GM12878 (cell line): ENCODE measurements around the gene ZNF618. TPM values are rescaled to one million over a fixed set of nuclear protein-coding genes. Genes with fewer than 3 reads are reported as not detected.

Experiments
- ATAC-seq: fragments of 200-7000 bp; cut with Tn5 transposase; 3 replicates; pipeline ENCODE4 v1.9.1; 2020; ENCODE audit warnings: mild to moderate bottlenecking, moderate library complexity
- BruUV-seq: library from RNA; stranded (reverse); fragments of 400-500 nt; replicated peaks from 2 replicates; lab custom pipeline; 2021; lab: Mats Ljungman, UMichigan
- CTCF ChIA-PET: fragments of 300-600 bp; sonication (Branson Sonifier 250); formaldehyde crosslinking; extraction: SDS; loops from one replicate; lab custom pipeline; 2021; ENCODE audit warnings: inconsistent platforms; lab: Yijun Ruan, JAX
- POLR2A ChIA-PET: fragments of 350-600 bp; formaldehyde crosslinking; extraction: SDS; loops from one replicate; lab custom pipeline; 2021; ENCODE audit warnings: inconsistent platforms; lab: Charles Lee
- RAD21 ChIA-PET: fragments of 300-600 bp; sonication (Branson Sonifier 250); formaldehyde crosslinking; loops from one replicate; lab custom pipeline; 2023; ENCODE audit warnings: antibody characterized with exemption; ENCODE audit not compliant: unreplicated experiment; lab: Charles Lee
- SMC1A ChIA-PET: fragments of 300-600 bp; sonication (Branson Sonifier 250); formaldehyde crosslinking; loops from one replicate; lab custom pipeline; 2023; ENCODE audit not compliant: unreplicated experiment, uncharacterized antibody; lab: Charles Lee
- DNase-seq: peaks from one replicate; pipeline ENCODE4 v3.0.0-alpha.2; 2011; ENCODE audit warnings: low read depth, low spot score
- FAIRE-seq: peaks from 3 replicates; lab custom pipeline; 2011; peaks lifted over from hg19 to GRCh38; lab: Jason Lieb, UNC
- H2AFZ ChIP-seq: 2 replicates; pipeline ENCODE4 v1.6.0; 2011; ENCODE audit warnings: low read depth, low read length, control low read depth; ENCODE audit not compliant: control insufficient read depth
- H3K27ac ChIP-seq: 2 replicates; pipeline ENCODE4 v1.5.1; 2011; ENCODE audit warnings: control low read depth; ENCODE audit not compliant: control insufficient read depth, insufficient read depth
- H3K27me3 ChIP-seq, 2 experiments: replicated peaks in 1 of 2; 2 replicates each; pipeline versions ENCODE4 v1.6.0 to v1.6.1; 2011; ENCODE audit warnings: low read length in 1 of 2; ENCODE audit not compliant: control insufficient read depth in 2 of 2, insufficient read depth in 2 of 2
- H3K36me3 ChIP-seq, 2 experiments: 2 replicates each; pipeline ENCODE4 v1.5.1; 2011; ENCODE audit warnings: low read length in 1 of 2; ENCODE audit not compliant: control insufficient read depth in 2 of 2, insufficient read depth in 2 of 2
- H3K4me1 ChIP-seq: 2 replicates; pipeline ENCODE4 v1.6.1; 2011; ENCODE audit warnings: mild to moderate bottlenecking, low read length, moderate library complexity, mixed read lengths; ENCODE audit not compliant: control insufficient read depth, insufficient read depth
- H3K4me2 ChIP-seq: 2 replicates; pipeline ENCODE4 v1.6.0; 2011; ENCODE audit warnings: control low read depth; ENCODE audit not compliant: control insufficient read depth, insufficient read depth
- H3K4me3 ChIP-seq: fragments of 200-600 bp; sonication (generic); 2 replicates; pipeline ENCODE4 v1.5.1; 2016
- H3K79me2 ChIP-seq: 2 replicates; pipeline ENCODE4 v1.6.0; 2011; ENCODE audit warnings: low read length; ENCODE audit not compliant: control insufficient read depth, insufficient read depth
- H3K9ac ChIP-seq: 2 replicates; pipeline ENCODE4 v1.8.0; 2011; ENCODE audit warnings: low read length, control low read depth, mixed read lengths; ENCODE audit not compliant: control insufficient read depth, insufficient read depth
- H3K9me3 ChIP-seq: replicated peaks from 3 replicates; pipeline ENCODE4 v1.5.1; 2011; ENCODE audit warnings: mild to moderate bottlenecking, low read length; ENCODE audit not compliant: control insufficient read depth, insufficient read depth
- H4K20me1 ChIP-seq: 2 replicates; pipeline ENCODE4 v1.6.0; 2011; ENCODE audit not compliant: control insufficient read depth, insufficient read depth
- CREM ChIP-seq: IDR thresholded peaks from 2 replicates; pipeline ENCODE4 v1.6.1; 2014; ENCODE audit warnings: antibody characterized with exemption, low read depth
- IKZF1 ChIP-seq: fragments of 450-650 bp; conservative IDR thresholded peaks from 2 replicates; pipeline ENCODE4 v1.6.1; 2017; ENCODE audit warnings: antibody characterized with exemption, mild to moderate bottlenecking
- LARP7 ChIP-seq: fragments of 450-650 bp; IDR thresholded peaks from 2 replicates; pipeline ENCODE4 v1.6.1; 2017; ENCODE audit warnings: mild to moderate bottlenecking
- NBN ChIP-seq: fragments of 450-650 bp; IDR thresholded peaks from 2 replicates; pipeline ENCODE4 v1.6.1; 2016
- SIN3A ChIP-seq: IDR thresholded peaks from 2 replicates; pipeline ENCODE4 v1.6.1; 2012; ENCODE audit warnings: low read depth, low read length, improper control_type of control experiment
- SUPT20H ChIP-seq: IDR thresholded peaks from 2 replicates; pipeline ENCODE4 v1.6.1; 2011; ENCODE audit warnings: low read depth, mild to moderate bottlenecking, low read length, moderate library complexity, borderline replicate concordance; ENCODE audit not compliant: control insufficient read depth
- ZSCAN29 ChIP-seq: fragments of 450-650 bp; IDR thresholded peaks from 2 replicates; pipeline ENCODE4 v1.6.1; 2017; ENCODE audit warnings: mild to moderate bottlenecking, moderate library complexity
- WGBS: methylation state at CpG from one replicate; pipeline ENCODE4 v1.1.6; 2016; ENCODE audit warnings: low lambda C conversion rate; ENCODE audit not compliant: insufficient replicate concordance, insufficient coverage; ENCODE audit errors: missing lambda C conversion rate; 5-methylcytosine and 5-hydroxymethylcytosine counted together
- in situ Hi-C: fragments of 300-500 bp; cut with MboI; formaldehyde crosslinking; loops from 9 replicates; pipeline ENCODE4 v1.14.3; 2018; ENCODE audit warnings: mixed read lengths
- intact Hi-C: fragments of 100-400 bp; cut with micrococcal nuclease; formaldehyde crosslinking; loops from one replicate; pipeline ENCODE4 v1.14.2; 2022; ENCODE audit not compliant: unreplicated experiment
- polyA plus RNA-seq, 11 experiments: library from polyadenylated mRNA; depleted of rRNA in 4 of 11; unstranded in 6 of 11; stranded (reverse) in 5 of 11; fragments of >200 nt; fragmentation: Nextera tagmentation in 4 of 11; fragmentation: Illumina TruSeq in 1 of 11; extraction: Ambion mirVana in 4 of 11; extraction: Trizol in 1 of 11; gene quantifications; 1 replicate in 1 of 11; 2 replicates in 10 of 11; pipeline versions ENCODE4 v1.2.1 to v1.2.3, GENCODE V29; 2011 to 2016; ENCODE audit warnings: inconsistent platforms in 2 of 11, missing spikeins in 2 of 11, low read depth in 1 of 11
- total RNA-seq, 4 experiments: library from RNA; depleted of rRNA in 3 of 4; stranded (reverse); fragments of >200 nt in 3 of 4; fragmentation: Illumina TruSeq in 1 of 4; extraction: Trizol in 1 of 4; gene quantifications; 2 replicates each; pipeline versions ENCODE4 v1.2.1 to v1.2.3, GENCODE V29; 2013 to 2021
- TF ChIP-seq, protein P1 (sequence below): fragments of 450-650 bp; IDR thresholded peaks from 2 replicates; pipeline ENCODE4 v1.6.1; 2017; ENCODE audit warnings: mild to moderate bottlenecking
- TF ChIP-seq, protein P2 (sequence below): fragments of 450-650 bp; IDR thresholded peaks from 2 replicates; pipeline ENCODE4 v1.6.1; 2014; ENCODE audit warnings: mild to moderate bottlenecking
- TF ChIP-seq, protein P3 (sequence below): fragments of 450-650 bp; IDR thresholded peaks from 2 replicates; pipeline ENCODE4 v1.6.1; 2016; ENCODE audit warnings: mild to moderate bottlenecking, moderate library complexity, borderline replicate concordance
- TF ChIP-seq, protein P4 (sequence below): IDR thresholded peaks from 2 replicates; pipeline ENCODE4 v1.6.1; 2012; ENCODE audit warnings: low read length, inconsistent platforms
- TF ChIP-seq, protein P5 (sequence below): fragments of 450-650 bp; conservative IDR thresholded peaks from 2 replicates; pipeline ENCODE4 v1.6.1; 2017; ENCODE audit warnings: mild to moderate bottlenecking, moderate library complexity

The ZNF618 gene
- total and polyA plus RNA-seq, 10 of the 15 experiments (the other 5 are each of a cell fraction or from before 2014, with no cell fraction given), result 0.01 to 0.24 (median 0.06) TPM; not detected in 2

DNA sequence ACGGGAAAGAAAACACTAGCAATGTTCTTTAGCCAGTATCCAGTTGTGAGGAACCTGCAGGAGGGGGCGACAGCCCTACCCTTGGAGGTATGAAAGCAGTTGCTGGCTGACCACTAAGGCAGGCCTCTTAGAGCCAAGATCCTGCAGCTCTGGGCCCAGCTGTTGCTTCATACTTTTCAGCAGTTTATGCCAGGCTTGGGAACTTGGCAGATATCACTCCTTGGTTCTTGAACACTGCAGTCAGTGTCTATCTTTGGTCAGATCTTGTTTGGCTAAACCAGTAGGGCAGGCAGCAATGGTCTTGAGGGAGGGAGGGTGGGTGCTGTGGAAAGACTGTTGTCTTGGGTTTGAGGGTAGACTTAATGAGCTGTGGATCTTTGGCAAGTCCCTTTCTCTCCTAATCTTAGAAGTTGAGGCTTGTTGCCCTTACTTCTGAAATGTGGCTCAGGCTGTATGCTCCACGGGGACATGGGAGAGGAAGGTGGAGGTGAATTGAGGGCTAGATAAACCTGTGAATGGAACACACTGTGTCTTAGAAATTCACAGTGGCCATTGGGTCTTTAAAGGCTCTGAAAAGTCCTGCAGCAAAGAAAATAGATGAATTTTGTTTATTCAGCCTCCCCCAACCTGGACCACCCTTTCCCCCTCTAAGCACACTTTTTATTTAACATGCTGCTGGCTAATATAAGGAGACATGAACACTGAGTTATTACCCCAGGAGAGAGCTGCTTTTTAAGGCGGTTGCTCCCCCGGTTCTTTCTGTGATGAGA, 37.5 kb downstream of the ZNF618 start:
- H3K27ac ChIP-seq, result no peak overlapping the region
- intact Hi-C loops, result no loop called here
- no peaks in the 10 kb centered on the region for H3K36me3 ChIP-seq
- H3K4me3 ChIP-seq, result no peak overlapping the region
- no peaks in the 10 kb centered on the region for H3K79me2 ChIP-seq
- 45% methylated on average over 5 of the region's 5 CpGs for WGBS
- H3K9me3 ChIP-seq, result no peaks in the 10 kb centered on the region
- ATAC-seq (no peak), DNase-seq (no peak), FAIRE-seq (no peak)
- H2AFZ ChIP-seq, result no peak overlapping the region
- no peak overlapping the region for H3K4me2 ChIP-seq
- H3K27me3 ChIP-seq, result no peaks in the 10 kb centered on the region; a peak in 2 of 4 replicates
- CTCF ChIA-PET, result no interaction called here
- POLR2A ChIA-PET, result no interaction called here
- SMC1A ChIA-PET, result no interaction called here
- no peak overlapping the region for H3K9ac ChIP-seq
- no peaks in the 10 kb centered on the region for H3K4me1 ChIP-seq
- H4K20me1 ChIP-seq, result no peaks in the 10 kb centered on the region
- TF ChIP-seq, protein P1, sequence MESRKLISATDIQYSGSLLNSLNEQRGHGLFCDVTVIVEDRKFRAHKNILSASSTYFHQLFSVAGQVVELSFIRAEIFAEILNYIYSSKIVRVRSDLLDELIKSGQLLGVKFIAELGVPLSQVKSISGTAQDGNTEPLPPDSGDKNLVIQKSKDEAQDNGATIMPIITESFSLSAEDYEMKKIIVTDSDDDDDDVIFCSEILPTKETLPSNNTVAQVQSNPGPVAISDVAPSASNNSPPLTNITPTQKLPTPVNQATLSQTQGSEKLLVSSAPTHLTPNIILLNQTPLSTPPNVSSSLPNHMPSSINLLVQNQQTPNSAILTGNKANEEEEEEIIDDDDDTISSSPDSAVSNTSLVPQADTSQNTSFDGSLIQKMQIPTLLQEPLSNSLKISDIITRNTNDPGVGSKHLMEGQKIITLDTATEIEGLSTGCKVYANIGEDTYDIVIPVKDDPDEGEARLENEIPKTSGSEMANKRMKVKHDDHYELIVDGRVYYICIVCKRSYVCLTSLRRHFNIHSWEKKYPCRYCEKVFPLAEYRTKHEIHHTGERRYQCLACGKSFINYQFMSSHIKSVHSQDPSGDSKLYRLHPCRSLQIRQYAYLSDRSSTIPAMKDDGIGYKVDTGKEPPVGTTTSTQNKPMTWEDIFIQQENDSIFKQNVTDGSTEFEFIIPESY, result no peak
- TF ChIP-seq NBN (no peak), SUPT20H (no peak), CREM (no peak), LARP7 (no peak), SIN3A (no peak), ZSCAN29 (no peak), IKZF1 (no peak)
- TF ChIP-seq, protein P2, sequence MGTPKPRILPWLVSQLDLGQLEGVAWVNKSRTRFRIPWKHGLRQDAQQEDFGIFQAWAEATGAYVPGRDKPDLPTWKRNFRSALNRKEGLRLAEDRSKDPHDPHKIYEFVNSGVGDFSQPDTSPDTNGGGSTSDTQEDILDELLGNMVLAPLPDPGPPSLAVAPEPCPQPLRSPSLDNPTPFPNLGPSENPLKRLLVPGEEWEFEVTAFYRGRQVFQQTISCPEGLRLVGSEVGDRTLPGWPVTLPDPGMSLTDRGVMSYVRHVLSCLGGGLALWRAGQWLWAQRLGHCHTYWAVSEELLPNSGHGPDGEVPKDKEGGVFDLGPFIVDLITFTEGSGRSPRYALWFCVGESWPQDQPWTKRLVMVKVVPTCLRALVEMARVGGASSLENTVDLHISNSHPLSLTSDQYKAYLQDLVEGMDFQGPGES, result no peak
- TF ChIP-seq, protein P3, sequence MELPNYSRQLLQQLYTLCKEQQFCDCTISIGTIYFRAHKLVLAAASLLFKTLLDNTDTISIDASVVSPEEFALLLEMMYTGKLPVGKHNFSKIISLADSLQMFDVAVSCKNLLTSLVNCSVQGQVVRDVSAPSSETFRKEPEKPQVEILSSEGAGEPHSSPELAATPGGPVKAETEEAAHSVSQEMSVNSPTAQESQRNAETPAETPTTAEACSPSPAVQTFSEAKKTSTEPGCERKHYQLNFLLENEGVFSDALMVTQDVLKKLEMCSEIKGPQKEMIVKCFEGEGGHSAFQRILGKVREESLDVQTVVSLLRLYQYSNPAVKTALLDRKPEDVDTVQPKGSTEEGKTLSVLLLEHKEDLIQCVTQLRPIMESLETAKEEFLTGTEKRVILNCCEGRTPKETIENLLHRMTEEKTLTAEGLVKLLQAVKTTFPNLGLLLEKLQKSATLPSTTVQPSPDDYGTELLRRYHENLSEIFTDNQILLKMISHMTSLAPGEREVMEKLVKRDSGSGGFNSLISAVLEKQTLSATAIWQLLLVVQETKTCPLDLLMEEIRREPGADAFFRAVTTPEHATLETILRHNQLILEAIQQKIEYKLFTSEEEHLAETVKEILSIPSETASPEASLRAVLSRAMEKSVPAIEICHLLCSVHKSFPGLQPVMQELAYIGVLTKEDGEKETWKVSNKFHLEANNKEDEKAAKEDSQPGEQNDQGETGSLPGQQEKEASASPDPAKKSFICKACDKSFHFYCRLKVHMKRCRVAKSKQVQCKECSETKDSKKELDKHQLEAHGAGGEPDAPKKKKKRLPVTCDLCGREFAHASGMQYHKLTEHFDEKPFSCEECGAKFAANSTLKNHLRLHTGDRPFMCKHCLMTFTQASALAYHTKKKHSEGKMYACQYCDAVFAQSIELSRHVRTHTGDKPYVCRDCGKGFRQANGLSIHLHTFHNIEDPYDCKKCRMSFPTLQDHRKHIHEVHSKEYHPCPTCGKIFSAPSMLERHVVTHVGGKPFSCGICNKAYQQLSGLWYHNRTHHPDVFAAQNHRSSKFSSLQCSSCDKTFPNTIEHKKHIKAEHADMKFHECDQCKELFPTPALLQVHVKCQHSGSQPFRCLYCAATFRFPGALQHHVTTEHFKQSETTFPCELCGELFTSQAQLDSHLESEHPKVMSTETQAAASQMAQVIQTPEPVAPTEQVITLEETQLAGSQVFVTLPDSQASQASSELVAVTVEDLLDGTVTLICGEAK, result no peak
- TF ChIP-seq, protein P4, sequence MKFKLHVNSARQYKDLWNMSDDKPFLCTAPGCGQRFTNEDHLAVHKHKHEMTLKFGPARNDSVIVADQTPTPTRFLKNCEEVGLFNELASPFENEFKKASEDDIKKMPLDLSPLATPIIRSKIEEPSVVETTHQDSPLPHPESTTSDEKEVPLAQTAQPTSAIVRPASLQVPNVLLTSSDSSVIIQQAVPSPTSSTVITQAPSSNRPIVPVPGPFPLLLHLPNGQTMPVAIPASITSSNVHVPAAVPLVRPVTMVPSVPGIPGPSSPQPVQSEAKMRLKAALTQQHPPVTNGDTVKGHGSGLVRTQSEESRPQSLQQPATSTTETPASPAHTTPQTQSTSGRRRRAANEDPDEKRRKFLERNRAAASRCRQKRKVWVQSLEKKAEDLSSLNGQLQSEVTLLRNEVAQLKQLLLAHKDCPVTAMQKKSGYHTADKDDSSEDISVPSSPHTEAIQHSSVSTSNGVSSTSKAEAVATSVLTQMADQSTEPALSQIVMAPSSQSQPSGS, result no peak
- TF ChIP-seq, protein P5, sequence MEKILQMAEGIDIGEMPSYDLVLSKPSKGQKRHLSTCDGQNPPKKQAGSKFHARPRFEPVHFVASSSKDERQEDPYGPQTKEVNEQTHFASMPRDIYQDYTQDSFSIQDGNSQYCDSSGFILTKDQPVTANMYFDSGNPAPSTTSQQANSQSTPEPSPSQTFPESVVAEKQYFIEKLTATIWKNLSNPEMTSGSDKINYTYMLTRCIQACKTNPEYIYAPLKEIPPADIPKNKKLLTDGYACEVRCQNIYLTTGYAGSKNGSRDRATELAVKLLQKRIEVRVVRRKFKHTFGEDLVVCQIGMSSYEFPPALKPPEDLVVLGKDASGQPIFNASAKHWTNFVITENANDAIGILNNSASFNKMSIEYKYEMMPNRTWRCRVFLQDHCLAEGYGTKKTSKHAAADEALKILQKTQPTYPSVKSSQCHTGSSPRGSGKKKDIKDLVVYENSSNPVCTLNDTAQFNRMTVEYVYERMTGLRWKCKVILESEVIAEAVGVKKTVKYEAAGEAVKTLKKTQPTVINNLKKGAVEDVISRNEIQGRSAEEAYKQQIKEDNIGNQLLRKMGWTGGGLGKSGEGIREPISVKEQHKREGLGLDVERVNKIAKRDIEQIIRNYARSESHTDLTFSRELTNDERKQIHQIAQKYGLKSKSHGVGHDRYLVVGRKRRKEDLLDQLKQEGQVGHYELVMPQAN, result no peak
- TF ChIP-seq, all 136 proteins: peak for 0
- BruUV-seq, result no TSS peak
- in situ Hi-C loops, result no loop called here
- RAD21 ChIA-PET, result no interaction called here
